Astrocyte (in vitro differentiated cells and primary cell): ENCODE results near the gene UVSSA.

ENCODE experiments used
- CTCF ChIP-seq: IDR thresholded peaks from 2 replicates; pipeline ENCODE4 v1.5.1; 2011; ENCODE audit warnings: low read depth, mild to moderate bottlenecking, inconsistent platforms, low read length, moderate library complexity; ENCODE audit not compliant: insufficient read depth
- EZH2 ChIP-seq: IDR thresholded peaks from 2 replicates; pipeline ENCODE4 v1.6.1; 2012; ENCODE audit warnings: mild to moderate bottlenecking, low read length, inconsistent platforms; ENCODE audit not compliant: insufficient read depth

GRCh38 chr4:1381181-1381621 is 34.2 kb downstream of the UVSSA start:
- TF ChIP-seq EZH2 (no peak), CTCF (no peak)
